AG04450 (cell line): ENCODE results near the gene LRRC28. TPM values are rescaled to one million over a fixed set of nuclear protein-coding genes. Genes with fewer than 3 reads are reported as not detected.

Experiments
- CTCF ChIA-PET: fragments of 300-600, 350-600 bp; formaldehyde crosslinking; extraction: SDS; loops from one replicate; lab custom pipeline; 2022; ENCODE audit warnings: antibody characterized with exemption, inconsistent platforms; lab: Charles Lee
- POLR2A ChIA-PET: fragments of 350-600 bp; formaldehyde crosslinking; extraction: SDS; loops from one replicate; lab custom pipeline; 2021; ENCODE audit warnings: antibody characterized with exemption, inconsistent platforms; lab: Yijun Ruan, JAX
- DNase-seq: peaks from one replicate; pipeline ENCODE4 v3.0.0-alpha.2; 2011; ENCODE audit warnings: low read depth, low spot score
- H3K27ac ChIP-seq: one replicate; pipeline ENCODE4 v1.5.1; 2012; ENCODE audit warnings: low read depth, low read length, control low read depth
- H3K27me3 ChIP-seq: one replicate; pipeline ENCODE4 v1.6.0; 2012; ENCODE audit warnings: low read length; ENCODE audit not compliant: control insufficient read depth, insufficient read depth
- H3K4me3 ChIP-seq: 2 replicates; pipeline ENCODE4 v1.5.1; 2011; ENCODE audit warnings: mild to moderate bottlenecking, low read depth, low read length, control low read depth
- H3K9me3 ChIP-seq: 2 replicates; pipeline ENCODE4 v1.5.1; 2012; ENCODE audit warnings: low read length; ENCODE audit not compliant: control insufficient read depth, insufficient read depth
- polyA plus RNA-seq: library from polyadenylated mRNA; depleted of rRNA; stranded (reverse); fragments of >200 nt; gene quantifications from 2 replicates; pipeline ENCODE4 v1.2.3, GENCODE V29; 2011
- TF ChIP-seq, protein P1 (sequence below): IDR thresholded peaks from 2 replicates; pipeline ENCODE4 v1.5.1; 2011; ENCODE audit warnings: low read depth, low read length, control low read depth, inconsistent platforms

The LRRC28 gene
- polyA plus RNA-seq, 1 experiment: 29.8 TPM

DNA sequence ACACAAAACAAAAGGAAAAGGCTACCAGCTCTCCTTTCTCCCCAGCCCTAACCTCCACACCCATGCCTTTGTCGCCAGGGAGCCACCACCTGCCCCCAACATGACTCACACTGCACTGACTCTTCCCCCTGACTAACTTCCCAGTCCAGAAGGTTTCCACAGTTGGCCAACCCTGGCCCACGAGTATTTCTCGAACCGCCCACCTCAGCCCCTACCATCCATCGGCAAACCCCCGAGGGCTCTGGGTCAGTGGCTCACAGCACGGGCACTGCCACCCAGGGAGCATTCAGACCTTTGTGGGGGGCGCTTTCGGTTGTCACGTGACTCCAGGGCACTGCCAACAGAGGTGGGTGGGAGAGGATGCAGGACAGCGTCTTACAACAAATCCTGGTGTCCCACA lies 152.3 kb downstream of the LRRC28 start:
- Histone ChIP-seq H3K9me3 (peaks cover 7% of the 10 kb centered on the region; the same call in 1 of the 2 replicates), H3K27ac (no peak overlapping the region), H3K27me3 (no peaks in the 10 kb centered on the region), H3K4me3 (no peak overlapping the region)
- ChIA-PET POLR2A (no interaction called here), CTCF (no interaction called here)
- TF ChIP-seq, protein P1, sequence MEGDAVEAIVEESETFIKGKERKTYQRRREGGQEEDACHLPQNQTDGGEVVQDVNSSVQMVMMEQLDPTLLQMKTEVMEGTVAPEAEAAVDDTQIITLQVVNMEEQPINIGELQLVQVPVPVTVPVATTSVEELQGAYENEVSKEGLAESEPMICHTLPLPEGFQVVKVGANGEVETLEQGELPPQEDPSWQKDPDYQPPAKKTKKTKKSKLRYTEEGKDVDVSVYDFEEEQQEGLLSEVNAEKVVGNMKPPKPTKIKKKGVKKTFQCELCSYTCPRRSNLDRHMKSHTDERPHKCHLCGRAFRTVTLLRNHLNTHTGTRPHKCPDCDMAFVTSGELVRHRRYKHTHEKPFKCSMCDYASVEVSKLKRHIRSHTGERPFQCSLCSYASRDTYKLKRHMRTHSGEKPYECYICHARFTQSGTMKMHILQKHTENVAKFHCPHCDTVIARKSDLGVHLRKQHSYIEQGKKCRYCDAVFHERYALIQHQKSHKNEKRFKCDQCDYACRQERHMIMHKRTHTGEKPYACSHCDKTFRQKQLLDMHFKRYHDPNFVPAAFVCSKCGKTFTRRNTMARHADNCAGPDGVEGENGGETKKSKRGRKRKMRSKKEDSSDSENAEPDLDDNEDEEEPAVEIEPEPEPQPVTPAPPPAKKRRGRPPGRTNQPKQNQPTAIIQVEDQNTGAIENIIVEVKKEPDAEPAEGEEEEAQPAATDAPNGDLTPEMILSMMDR: no peak
- no peak for DNase-seq

DNA sequence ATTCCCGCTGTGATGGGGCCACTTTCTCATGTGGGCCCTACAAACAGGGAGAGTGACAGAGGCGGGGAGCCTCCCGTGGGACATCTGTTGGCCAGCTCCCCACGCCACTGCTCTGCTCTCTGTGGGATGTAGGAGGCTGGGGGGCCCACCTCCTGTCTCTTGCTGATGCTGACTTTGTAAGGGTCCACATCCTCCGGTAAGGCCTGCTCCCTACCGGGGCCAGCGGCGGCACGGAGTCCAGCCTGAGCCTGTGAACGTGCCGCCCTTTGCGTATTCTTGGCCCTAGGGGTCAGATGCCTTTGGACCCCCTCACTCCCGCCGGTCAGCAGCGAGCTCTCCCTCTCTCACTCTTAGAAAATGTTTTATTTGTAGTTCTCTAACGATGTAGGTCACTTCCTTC lies 153.2 kb downstream of the LRRC28 start:
- POLR2A ChIA-PET: no interaction called here
- no peak overlapping the region for H3K27ac ChIP-seq
- no peaks in the 10 kb centered on the region for H3K27me3 ChIP-seq
- TF ChIP-seq, protein P1: no peak
- peaks cover 7% of the 10 kb centered on the region; the same call in 1 of the 2 replicates for H3K9me3 ChIP-seq
- DNase-seq: no peak
- H3K4me3 ChIP-seq: no peak overlapping the region
- CTCF ChIA-PET: no interaction called here

DNA sequence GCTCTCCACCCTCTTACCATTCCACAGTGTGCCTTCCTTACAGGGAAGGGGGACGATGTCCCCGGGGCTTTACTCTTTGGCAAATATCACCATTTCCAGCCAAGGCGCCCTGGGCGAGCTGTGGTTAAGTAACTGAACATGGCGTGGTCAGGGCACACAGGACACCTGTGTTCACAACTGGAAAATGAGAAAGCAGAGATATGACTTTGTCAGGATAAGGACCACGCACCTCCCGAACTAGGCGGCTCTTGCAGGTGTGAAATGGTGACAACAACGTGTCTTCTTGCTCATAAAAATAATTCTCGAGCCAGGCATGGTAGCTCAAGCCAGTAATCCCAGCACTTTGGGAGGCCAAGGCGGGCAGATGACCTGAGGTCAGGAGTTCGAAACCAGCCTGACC lies 154.8 kb downstream of the LRRC28 start:
- ChIA-PET CTCF (interaction anchor here (6.1 kb wide), 1 partner anchor 298 kb away, joined by 74 read pairs; no protein-coding TSS in a partner anchor), POLR2A (no interaction called here)
- TF ChIP-seq, protein P1: no peak
- H3K27me3 ChIP-seq: no peaks in the 10 kb centered on the region
- no peak for DNase-seq
- no peak overlapping the region for H3K4me3 ChIP-seq
- H3K9me3 ChIP-seq: peaks cover 7% of the 10 kb centered on the region; the same call in 1 of the 2 replicates
- H3K27ac ChIP-seq: no peak overlapping the region

DNA sequence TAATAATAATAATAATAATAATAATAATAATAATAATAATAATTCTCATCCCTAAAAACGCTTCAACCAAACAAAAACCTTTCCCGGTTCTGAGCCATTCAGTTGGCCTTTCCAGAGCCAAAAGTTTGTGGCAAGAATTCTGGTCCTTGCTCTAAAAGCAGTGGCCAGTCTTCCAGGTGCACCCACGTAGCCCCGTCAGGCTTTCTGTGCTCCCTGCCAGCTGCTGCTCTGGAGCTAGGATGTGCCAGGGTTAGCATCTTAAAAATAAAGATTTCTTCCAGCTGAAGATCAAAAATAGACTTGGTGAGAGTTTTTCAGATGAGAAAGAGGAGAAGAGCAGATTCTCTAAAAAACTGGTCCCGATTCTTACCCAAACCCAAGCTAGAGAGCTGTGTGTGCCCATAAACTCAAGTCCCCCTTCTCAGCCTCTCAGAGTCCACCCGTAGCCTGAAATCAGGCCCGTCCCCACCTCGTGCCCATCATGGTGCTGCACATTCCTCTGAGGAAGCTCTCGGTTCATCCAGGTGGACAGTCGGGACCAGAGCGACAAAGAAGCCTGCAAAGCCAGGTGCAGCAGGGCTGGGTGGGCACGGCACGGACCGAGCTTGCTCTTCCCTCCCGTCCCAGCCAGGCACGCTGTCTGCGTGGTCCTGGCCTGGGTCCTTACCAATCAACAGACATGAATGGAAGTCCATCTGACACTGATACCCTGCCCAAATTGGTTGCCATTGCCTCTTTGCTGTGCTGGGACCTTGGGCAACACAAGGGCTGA lies 155.6 kb downstream of the LRRC28 start:
- Histone ChIP-seq H3K4me3 (no peak overlapping the region), H3K27ac (no peak overlapping the region), H3K9me3 (peaks cover 7% of the 10 kb centered on the region; the same call in 1 of the 2 replicates), H3K27me3 (no peaks in the 10 kb centered on the region)
- ChIA-PET POLR2A (no interaction called here), CTCF (interaction anchor here (1.4 to 6.1 kb wide), 2 partner anchors 134 to 297 kb away, joined by 5 to 74 read pairs; no protein-coding TSS in a partner anchor)
- no peak for DNase-seq
- TF ChIP-seq, protein P1: no peak

DNA sequence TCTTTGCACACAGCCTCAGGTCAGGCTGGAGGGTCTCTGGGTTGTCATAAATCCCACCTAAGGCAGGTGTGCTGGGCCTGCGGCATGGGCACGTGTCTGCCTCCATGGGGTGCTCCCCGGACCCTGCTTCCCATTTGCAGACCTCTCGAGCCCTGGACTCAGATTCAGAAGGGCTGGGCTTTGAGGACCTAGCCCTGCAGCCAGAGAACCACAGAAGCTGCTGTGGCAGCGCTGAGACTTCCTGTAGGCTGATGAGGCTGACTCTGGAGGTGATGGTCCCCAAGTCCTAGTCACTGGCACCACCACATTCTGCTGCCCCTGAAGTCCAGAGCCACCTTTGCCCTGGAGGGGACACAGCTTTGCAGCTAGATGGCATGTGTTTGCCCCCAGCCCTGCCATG lies 156.4 kb downstream of the LRRC28 start:
- no peak for DNase-seq
- CTCF ChIA-PET: interaction anchor here (1.0 to 6.1 kb wide), 4 partner anchors 123 to 296 kb away, joined by 3 to 74 read pairs (median 8); no protein-coding TSS in a partner anchor
- Histone ChIP-seq H3K4me3 (no peak overlapping the region), H3K27me3 (no peaks in the 10 kb centered on the region), H3K9me3 (peaks cover 7% of the 10 kb centered on the region; the same call in 1 of the 2 replicates), H3K27ac (no peak overlapping the region)
- POLR2A ChIA-PET: no interaction called here
- TF ChIP-seq, protein P1: no peak
